Superior temporal gyrus (tissue), 1 donor: ENCODE measurements around the gene IP6K2.
A peak's percentile ranks its signal among the peaks of the same experiment; 100 is the strongest.
"Not testable (repeated sequence)": the region's sequence is repeated elsewhere in the genome, so short reads cannot be mapped to it uniquely, and the experiment has no call there.

Experiments
- DNase-seq: peaks from one replicate; pipeline ENCODE4 v3.0.0-alpha.2; 2016; ENCODE audit errors: extremely low spot score

The IP6K2 gene

DNA sequence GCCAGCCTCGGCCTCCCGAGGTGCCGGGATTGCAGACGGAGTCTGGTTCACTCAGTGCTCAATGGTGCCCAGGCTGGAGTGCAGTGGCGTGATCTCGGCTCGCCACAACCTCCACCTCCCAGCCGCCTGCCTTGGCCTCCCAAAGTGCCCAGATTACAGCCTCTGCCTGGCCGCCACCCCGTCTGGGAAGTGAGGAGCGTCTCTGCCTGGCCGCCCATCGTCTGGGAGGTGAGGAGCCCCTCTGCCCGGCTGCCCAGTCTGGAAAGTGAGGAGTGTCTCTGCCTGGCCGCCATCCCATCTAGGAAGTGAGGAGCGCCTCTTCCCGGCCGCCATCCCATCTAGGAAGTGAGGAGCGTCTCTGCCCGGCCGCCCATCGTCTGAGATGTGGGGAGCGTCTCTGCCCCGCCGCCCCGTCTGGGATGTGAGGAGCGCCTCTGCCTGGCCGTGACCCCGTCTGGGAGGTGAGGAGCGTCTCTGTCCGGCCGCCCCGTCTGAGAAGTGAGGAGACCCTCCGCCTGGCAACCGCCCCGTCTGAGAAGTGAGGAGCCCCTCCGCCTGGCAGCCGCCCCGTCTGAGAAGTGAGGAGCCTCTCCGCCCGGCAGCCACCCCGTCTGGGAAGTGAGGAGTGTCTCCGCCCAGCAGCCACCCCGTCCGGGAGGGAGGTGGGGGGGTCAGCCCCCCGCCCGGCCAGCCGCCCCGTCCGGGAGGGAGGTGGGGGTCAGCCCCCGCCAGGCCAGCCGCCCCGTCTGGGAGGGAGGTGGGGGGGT, 16.9 kb upstream of the IP6K2 start:
- DNase-seq = not testable (repeated sequence)

DNA sequence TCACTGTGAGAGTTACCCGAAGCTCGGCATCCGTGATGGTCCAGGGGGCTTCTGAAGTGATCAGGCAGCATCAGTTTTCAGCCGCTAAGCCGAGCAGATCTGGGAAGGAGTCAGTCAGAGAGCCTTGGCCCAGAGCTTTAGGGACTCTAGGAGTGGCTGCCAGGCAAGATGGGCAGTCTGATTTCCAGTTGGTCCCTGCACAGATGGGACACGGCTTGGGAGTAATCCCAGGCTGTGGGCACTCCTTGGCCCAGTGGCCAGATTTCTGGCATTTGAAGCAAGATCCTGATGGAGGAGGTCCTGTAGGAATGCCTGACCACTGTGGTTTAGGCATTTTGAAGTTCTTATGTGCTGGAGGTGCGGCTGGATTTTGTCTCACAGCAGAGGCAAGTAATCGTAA, 10.5 kb upstream of the IP6K2 start:
- DNase-seq = no peak

DNA sequence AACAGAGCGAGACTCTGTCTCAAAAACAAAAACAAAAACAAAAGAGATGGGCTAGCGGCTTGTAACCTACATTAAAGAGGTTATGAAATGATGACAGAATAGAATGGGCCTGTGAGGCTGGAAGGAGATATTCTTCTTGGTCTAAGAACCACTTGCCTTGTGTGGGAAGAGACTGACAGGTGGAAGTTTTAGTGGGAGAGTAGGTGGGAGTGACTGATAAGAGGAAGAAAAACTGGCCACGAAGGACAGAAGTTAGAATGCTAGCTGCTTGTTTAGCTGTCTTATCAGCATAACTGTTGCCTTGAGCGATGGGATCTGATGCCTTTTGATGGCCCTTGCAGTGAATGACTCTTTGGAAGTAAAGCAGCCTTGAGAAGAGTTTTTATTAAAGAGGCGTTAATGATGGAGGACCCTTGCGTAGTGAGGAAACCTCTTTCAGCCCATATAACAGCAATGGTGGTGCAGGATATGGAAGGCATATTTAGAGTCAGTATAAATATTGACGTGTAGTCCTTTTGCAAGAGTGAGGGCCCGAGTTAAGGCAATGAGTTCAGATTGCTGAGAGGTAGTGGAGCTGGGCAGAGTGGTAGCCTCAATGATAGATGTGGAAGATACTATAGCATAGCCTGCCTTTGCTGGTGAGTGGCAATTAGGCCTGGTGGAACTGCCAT, 8.3 kb upstream of the IP6K2 start:
- DNase-seq = not testable (repeated sequence)

DNA sequence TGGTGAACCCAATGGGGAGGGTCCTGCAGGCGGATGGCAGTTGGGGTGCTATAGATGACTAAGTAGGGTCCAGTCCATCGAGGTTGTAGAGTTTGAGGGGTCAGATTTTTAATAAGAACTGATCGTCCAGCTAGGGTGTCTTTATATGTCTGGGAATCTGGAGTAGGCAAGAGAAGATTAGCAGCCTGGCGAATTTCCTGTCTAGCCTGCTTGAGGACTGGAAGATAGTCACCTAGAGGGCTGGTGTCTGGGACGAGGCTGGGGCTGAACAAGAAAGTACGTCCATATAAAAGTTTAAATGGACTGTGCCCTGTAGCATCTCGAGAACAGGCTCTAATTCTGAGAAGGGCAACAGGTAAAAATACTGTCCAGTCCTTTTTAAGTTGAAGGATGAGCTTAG, 6.7 kb upstream of the IP6K2 start:
- no peak for DNase-seq

DNA sequence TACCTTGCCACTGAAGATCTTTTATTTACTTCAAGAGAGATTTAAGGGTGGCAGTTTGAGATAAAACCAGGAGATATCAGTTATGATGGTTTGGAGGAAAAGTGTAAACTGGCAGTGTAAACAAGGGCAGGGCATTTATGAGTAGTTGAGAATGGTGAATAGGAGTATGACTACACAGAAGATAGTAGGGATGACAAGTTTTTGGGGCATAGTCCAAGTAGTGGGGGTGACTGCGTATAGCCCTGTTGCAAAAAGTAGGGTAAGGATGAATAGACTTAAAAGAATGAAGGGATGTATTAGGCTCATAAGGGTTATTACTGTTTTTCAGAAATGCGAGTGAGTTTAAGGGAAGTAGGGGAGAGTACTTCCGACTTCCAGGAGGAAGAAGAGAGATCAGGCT, 6.3 kb upstream of the IP6K2 start:
- not testable (repeated sequence) for DNase-seq

DNA sequence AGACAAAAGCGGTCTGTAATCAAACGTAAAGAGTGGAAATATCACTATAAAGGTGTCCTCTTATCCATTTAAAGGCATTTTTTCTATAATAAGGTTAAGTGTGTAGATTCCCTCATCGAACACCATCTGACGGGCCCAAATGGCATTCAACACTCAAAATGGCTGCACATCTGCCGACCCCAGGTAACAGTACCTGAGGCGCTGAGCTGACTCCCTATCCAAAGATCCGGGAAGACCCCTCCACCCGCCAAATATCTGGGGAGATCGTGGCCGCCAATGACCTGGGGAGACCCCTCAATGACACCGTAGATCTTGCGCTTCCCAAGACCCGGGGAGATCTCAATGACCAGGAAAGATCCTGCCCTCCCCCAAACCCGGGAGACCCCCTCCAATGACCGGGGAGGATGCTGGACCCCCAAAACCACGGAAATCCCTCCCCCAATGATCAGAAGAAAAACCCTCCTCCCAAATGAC, 476 bp downstream of the IP6K2 start:
- DNase-seq = peak; percentile 45

DNA sequence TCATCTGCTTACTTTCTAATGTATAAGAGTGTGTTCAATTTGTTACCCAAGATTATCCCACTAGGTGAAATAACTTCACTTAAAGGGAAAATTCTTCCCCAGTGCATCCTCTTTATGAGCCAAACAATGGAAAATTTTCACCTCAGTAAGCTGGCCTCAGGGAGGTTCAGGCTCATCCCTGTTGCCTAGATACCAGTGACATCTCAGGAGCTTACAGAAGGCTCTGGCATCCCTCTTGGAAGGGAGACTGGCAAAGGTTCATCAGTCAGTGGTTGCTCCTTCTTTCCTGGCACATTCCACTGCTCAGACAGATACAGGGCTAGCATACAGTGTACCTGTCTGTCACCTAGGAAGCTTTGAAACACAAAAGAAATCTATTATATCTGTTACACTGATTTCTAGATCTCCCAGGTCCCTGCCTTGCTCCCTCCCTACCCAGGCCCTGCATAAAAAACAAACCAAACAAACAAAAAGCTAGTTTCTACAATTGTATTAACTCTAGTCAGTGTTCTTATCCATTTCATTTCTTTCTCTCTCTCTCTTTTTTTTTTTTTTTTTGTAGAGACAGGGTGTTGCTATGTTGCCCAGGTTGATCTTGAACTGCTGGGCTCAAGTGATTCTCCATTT, 1.7 kb downstream of the IP6K2 start:
- peak; percentile 34 for DNase-seq

GRCh38 chr3:48711727-48712126, 5.3 kb downstream of the IP6K2 start:
- no peak for DNase-seq

GRCh38 chr3:48709051-48709461, 8.0 kb downstream of the IP6K2 start:
- DNase-seq = no peak

GRCh38 chr3:48708481-48708889, 8.5 kb downstream of the IP6K2 start:
- no peak for DNase-seq

- no peak for DNase-seq
These were observed 9.9 kb downstream of the IP6K2 start for GRCh38 chr3:48707157-48707556.

DNA sequence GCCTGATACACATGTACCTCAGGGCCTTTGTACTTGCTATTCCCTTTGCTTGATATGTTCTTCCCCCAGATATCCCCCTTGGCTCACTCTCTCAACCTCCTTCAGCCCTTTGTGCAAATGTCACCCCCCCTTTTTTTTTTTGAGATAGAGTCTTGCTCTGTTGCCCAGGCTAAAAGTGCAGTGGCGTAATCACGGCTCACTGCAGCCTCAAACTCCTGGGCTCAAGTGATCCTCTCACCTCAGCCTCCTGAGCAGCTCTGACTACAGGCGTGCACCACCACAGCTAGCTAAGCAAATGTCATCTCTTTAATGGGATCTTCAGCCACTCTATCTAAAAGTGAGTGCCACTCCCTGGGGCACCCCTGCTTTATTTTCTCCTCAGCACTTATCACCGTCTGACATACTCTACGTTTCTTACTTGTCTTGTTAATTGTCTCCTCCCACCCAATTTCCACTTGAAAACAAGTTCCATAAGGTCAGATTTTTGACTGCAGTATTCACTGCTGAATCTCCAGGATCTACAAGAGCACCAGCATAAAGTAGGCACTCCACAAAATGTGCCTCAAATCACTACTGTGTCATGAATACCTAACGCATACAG, 14.6 kb downstream of the IP6K2 start:
- DNase-seq = no peak

- DNase-seq = no peak
These were observed 16.2 kb downstream of the IP6K2 start for GRCh38 chr3:48700731-48701405.

DNA sequence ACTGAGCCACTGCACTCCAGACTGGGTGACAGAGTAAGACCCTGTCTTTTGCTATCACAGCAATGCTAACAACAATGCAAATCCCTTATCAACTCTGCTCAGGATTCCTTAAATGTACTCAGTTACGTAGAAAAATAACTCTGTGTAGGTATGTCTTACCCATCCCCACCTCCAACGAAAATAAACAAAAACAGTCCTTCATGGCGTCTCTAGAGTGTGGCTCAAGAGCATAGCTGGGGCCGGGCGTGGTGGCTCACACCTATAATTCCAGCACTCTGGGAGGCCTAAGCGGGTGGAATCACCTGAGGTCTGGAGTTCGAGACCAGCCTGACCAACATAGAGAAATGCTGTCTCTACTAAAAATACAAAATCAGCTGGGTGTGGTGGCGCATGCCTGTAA, 18.1 kb downstream of the IP6K2 start:
- no peak for DNase-seq

DNA sequence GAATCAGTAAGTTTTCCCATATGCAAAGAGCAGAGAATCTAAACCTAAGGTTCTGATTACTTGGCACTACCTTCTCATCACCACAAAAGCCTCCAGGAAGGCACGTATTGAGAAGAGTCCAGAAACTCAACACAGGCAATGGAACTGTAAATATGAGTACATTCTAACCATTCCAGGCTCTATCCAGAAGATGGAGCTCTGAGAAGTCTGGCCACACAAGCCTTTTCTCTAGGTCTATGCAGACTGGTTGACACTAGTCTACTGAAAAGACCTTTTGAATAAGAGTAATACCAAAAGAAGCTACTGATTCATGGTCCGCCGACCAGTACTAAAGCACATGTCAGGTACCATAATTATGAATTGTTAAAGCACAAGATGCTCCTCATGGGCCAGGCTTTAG, 19.1 kb downstream of the IP6K2 start:
- no peak for DNase-seq

DNA sequence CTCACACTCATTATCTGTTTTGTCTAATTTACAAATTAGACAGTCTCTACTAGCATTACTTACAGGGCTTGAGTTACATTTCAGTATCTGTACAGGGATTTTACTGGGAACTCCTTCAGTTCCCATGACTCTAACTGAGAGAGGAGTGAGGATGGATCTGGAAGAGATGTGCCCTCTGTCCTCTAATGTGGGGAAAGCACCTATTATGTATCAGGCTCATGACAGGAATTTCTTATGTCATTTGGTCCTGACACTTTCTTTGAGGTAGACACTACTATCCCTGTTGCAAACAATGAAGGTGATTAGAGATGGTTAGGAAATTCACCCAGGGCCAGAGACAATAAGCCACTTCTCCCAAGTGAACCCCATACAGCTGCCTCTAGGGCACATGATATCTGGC, 20.4 kb downstream of the IP6K2 start:
- DNase-seq = no peak

GRCh38 chr3:48696156-48696555, 20.9 kb downstream of the IP6K2 start:
- DNase-seq = no peak

GRCh38 chr3:48695393-48695753, 21.6 kb downstream of the IP6K2 start:
- peak; percentile 30 for DNase-seq

DNA sequence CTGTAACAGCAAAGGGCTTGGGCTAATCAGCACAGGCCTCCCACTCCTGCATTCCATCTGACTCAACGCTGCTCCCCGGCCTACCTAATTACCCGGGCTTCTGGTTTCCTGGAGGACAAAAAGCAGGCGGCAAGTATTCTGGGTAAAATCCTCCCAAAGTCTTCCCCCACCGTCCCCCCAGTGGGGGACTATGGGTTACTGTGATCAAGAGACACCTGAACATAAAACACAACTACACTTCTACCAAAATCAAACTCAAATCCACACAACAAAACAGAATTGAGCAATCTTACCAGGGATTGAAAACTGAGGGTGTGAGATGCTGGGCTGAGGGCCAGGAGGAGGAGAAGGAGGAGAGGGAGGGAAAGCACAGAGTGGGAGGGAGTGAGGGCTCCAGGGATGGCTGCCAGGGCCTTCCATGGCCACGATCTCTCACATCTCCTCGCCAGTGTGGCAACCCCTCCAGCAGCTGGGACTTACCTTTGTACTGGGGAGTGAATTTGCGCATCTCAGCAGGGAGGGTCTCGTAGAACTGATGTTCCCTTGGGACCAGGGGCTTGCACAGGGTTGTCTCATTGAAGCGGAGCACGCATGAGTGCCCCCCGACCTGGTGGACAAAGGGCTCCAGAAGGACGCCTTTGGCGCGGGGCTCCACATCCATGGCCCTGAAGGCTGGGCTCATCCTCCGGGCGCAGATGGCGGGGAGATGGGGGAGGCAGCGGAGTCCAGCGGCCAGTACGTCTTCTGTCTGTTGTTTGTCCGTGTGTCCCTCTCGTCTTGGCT, 22.2 kb downstream of the IP6K2 start:
- DNase-seq = peak; percentile 81

GRCh38 chr3:48693826-48694225, 23.2 kb downstream of the IP6K2 start:
- no peak for DNase-seq

DNA sequence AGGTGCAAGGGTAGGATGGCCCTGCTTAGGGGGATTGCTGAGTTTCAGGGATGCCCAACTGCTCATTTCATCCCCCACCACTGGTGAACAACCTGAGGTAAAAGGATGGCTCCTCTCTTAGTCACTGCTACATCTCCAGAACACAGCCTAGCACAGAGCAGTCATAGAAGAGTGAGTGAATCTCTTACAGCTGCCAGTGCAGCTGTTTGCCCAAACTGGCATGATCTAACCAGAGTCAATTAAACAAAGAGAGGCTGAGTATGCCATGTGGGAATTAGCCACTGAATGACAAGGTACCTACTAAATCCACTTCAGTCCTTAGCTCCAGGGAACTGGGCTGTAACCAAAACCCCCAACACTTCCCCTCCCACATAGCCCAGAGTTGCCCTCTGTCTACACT, 24.5 kb downstream of the IP6K2 start:
- DNase-seq = peak; percentile 72
